GM21576 (cell line): Measurements from ENCODE around the gene PTX4.

Experiments used
- ATAC-seq: cut with Tn5 transposase; IDR thresholded peaks from one replicate; pipeline ENCODE4 v1.9.1; 2021; ENCODE audit warnings: mild to moderate bottlenecking, moderate library complexity; ENCODE audit not compliant: unreplicated experiment

The PTX4 gene

GRCh38 chr16:1465567-1465915 lies 23.2 kb downstream of the PTX4 start:
- ATAC-seq, result no peak

- ATAC-seq, result no peak
Measured at GRCh38 chr16:1464894-1465566, 23.7 kb downstream of the PTX4 start.

- no peak for ATAC-seq
Measured at GRCh38 chr16:1464196-1464893, 24.4 kb downstream of the PTX4 start.

- ATAC-seq, result no peak
Measured at GRCh38 chr16:1461146-1461545, 27.6 kb downstream of the PTX4 start.

- no peak for ATAC-seq
Measured at GRCh38 chr16:1460602-1461138, 28.1 kb downstream of the PTX4 start.

GRCh38 chr16:1459967-1460366 lies 28.8 kb downstream of the PTX4 start:
- no peak for ATAC-seq

- no peak for ATAC-seq
Measured at GRCh38 chr16:1458977-1459341, 29.8 kb downstream of the PTX4 start.

- ATAC-seq, result no peak
Measured at GRCh38 chr16:1458336-1458976, 30.3 kb downstream of the PTX4 start.

GRCh38 chr16:1457489-1458245 lies 31.1 kb downstream of the PTX4 start:
- no peak for ATAC-seq

- ATAC-seq, result no peak
Measured at GRCh38 chr16:1456951-1457350, 31.8 kb downstream of the PTX4 start.

- ATAC-seq, result no peak
Measured at GRCh38 chr16:1455190-1456171, 33.3 kb downstream of the PTX4 start.

- no peak for ATAC-seq
Measured at GRCh38 chr16:1454561-1454960, 34.2 kb downstream of the PTX4 start.

GRCh38 chr16:1453316-1453715 lies 35.4 kb downstream of the PTX4 start:
- ATAC-seq, result no peak

GRCh38 chr16:1452530-1452929 lies 36.2 kb downstream of the PTX4 start:
- no peak for ATAC-seq

GRCh38 chr16:1451702-1452392 lies 36.9 kb downstream of the PTX4 start:
- no peak for ATAC-seq

GRCh38 chr16:1450841-1451240 lies 37.9 kb downstream of the PTX4 start:
- ATAC-seq, result no peak

- no peak for ATAC-seq
Measured at GRCh38 chr16:1450218-1450617, 38.5 kb downstream of the PTX4 start.

GRCh38 chr16:1449201-1449788 lies 39.4 kb downstream of the PTX4 start:
- ATAC-seq, result no peak

GRCh38 chr16:1448536-1449116 lies 40.1 kb downstream of the PTX4 start:
- no peak for ATAC-seq
